Keratinocyte (primary cell): ENCODE data around the gene L3MBTL2. TPM values are rescaled to one million over a fixed set of nuclear protein-coding genes. Genes with fewer than 3 reads are reported as not detected.

ENCODE experiments used
- DNase-seq: peaks from one replicate; pipeline ENCODE4 v3.0.0-alpha.2; 2011; ENCODE audit warnings: low read depth, missing footprints, low spot score
- FAIRE-seq: peaks from 2 replicates; lab custom pipeline; 2011; peaks lifted over from hg19 to GRCh38; lab: Jason Lieb, UNC
- H2AFZ ChIP-seq: 2 replicates; pipeline ENCODE4 v1.6.0; 2012; ENCODE audit warnings: low read length, control low read depth, inconsistent platforms; ENCODE audit not compliant: control insufficient read depth
- H3K27ac ChIP-seq: 2 replicates; pipeline ENCODE4 v1.5.1; 2011; ENCODE audit warnings: low read length; ENCODE audit not compliant: control insufficient read depth, insufficient read depth
- H3K27me3 ChIP-seq: 3 replicates; pipeline ENCODE4 v1.6.0; 2011; ENCODE audit warnings: low read length; ENCODE audit not compliant: control insufficient read depth, insufficient read depth; ENCODE audit errors: extremely low read depth
- H3K36me3 ChIP-seq, 2 experiments: 2 replicates in 1 of 2; 3 replicates in 1 of 2; pipeline ENCODE4 v1.5.1; 2011; ENCODE audit warnings: low read length in 2 of 2, mild to moderate bottlenecking in 1 of 2; ENCODE audit not compliant: control insufficient read depth in 2 of 2, insufficient read depth in 2 of 2; ENCODE audit errors: extremely low read depth in 1 of 2
- H3K4me1 ChIP-seq: 3 replicates; pipeline ENCODE4 v1.5.1; 2011; ENCODE audit warnings: low read length; ENCODE audit not compliant: control insufficient read depth, insufficient read depth; ENCODE audit errors: extremely low read depth
- H3K4me2 ChIP-seq: 3 replicates; pipeline ENCODE4 v1.6.0; 2011; ENCODE audit warnings: low read depth, low read length; ENCODE audit not compliant: control insufficient read depth, insufficient read depth; ENCODE audit errors: extremely low read depth
- H3K4me3 ChIP-seq, 3 experiments: fragments of 200-600 bp in 1 of 3; sonication (generic) in 1 of 3; 2 replicates in 2 of 3; 3 replicates in 1 of 3; pipeline ENCODE4 v1.5.1; 2011 to 2016; ENCODE audit warnings: low read length in 3 of 3, mild to moderate bottlenecking in 3 of 3, control low read depth in 2 of 3, inconsistent platforms in 1 of 3, low read depth in 1 of 3, mixed read lengths in 1 of 3, mixed run types in 1 of 3, moderate library complexity in 1 of 3; ENCODE audit not compliant: control insufficient read depth in 2 of 3, insufficient read depth in 2 of 3; ENCODE audit errors: extremely low read depth in 1 of 3
- H3K79me2 ChIP-seq: 2 replicates; pipeline ENCODE4 v1.6.0; 2012; ENCODE audit warnings: low read length; ENCODE audit not compliant: control insufficient read depth, insufficient read depth
- H3K9ac ChIP-seq: 3 replicates; pipeline ENCODE4 v1.6.0; 2011; ENCODE audit warnings: low read length; ENCODE audit not compliant: control insufficient read depth, insufficient read depth; ENCODE audit errors: extremely low read depth
- H3K9me1 ChIP-seq: 3 replicates; pipeline ENCODE4 v1.6.0; 2011; ENCODE audit warnings: low read length; ENCODE audit not compliant: control insufficient read depth, insufficient read depth; ENCODE audit errors: extremely low read depth
- H3K9me3 ChIP-seq: 2 replicates; pipeline ENCODE4 v1.5.1; 2012; ENCODE audit warnings: low read depth, low read length; ENCODE audit not compliant: control insufficient read depth
- H4K20me1 ChIP-seq: 3 replicates; pipeline ENCODE4 v1.6.0; 2011; ENCODE audit warnings: low read length; ENCODE audit not compliant: control insufficient read depth, insufficient read depth; ENCODE audit errors: extremely low read depth
- CTCF ChIP-seq, 3 experiments: IDR thresholded peaks in 1 of 3; conservative IDR thresholded peaks in 1 of 3; optimal IDR thresholded peaks in 1 of 3; 2 replicates in 2 of 3; 3 replicates in 1 of 3; pipeline versions ENCODE3 to v1.5.1; 2011; ENCODE audit warnings: low read length in 3 of 3, mild to moderate bottlenecking in 3 of 3, moderate library complexity in 2 of 3, control low read depth in 1 of 3, inconsistent platforms in 1 of 3; ENCODE audit not compliant: insufficient read depth in 2 of 3; ENCODE audit errors: extremely low read depth in 1 of 3
- EZH2 ChIP-seq: IDR thresholded peaks from one replicate; pipeline ENCODE4 v1.6.1; 2012; ENCODE audit warnings: inconsistent platforms, mild to moderate bottlenecking, low read length, moderate library complexity
- dilution Hi-C: fragments of 300-500 bp; cut with MboI; formaldehyde crosslinking; loops from one replicate; pipeline ENCODE4 v1.7.0; 2020; ENCODE audit warnings: low sequenced_read_pairs; ENCODE audit not compliant: extremely low pct_ligation_motif_present
- polyA plus RNA-seq, 5 experiments: library from polyadenylated mRNA; depleted of rRNA in 3 of 5; stranded (reverse) in 3 of 5; stranded (forward) in 1 of 5; unstranded in 1 of 5; fragments of >200 nt; gene quantifications; 1 replicate in 1 of 5; 2 replicates in 3 of 5; 3 replicates in 1 of 5; pipeline versions ENCODE4 v1.2.1 to v1.2.3, GENCODE V29; 2011 to 2012; ENCODE audit warnings: missing spikeins in 2 of 5, low read depth in 1 of 5, low replicate concordance in 1 of 5

Gene L3MBTL2
- polyA plus RNA-seq, 1 donor (not counting 4 experiments of a cell fraction or from before 2014, with no cell fraction given): 16.7 TPM

- FAIRE-seq: no peak
- H2AFZ ChIP-seq: no peak overlapping the region
- dilution Hi-C loops: no loop called here
These were observed 1.6 kb downstream of the L3MBTL2 start for GRCh38 chr22:41206719-41207118.

GRCh38 chr22:41215409-41215808 lies 10.3 kb downstream of the L3MBTL2 start:
- dilution Hi-C loops: no loop called here
- no peaks in the 10 kb centered on the region for H3K27me3 ChIP-seq
- H3K9me3 ChIP-seq: no peaks in the 10 kb centered on the region
- no peak overlapping the region for H3K4me2 ChIP-seq
- no peaks in the 10 kb centered on the region for H4K20me1 ChIP-seq
- H2AFZ ChIP-seq: no peak overlapping the region
- no peak overlapping the region for H3K27ac ChIP-seq
- peaks cover 18% of the 10 kb centered on the region for H3K4me1 ChIP-seq
- H3K36me3 ChIP-seq: peaks cover 13 to 21% of the 10 kb centered on the region in 2 experiments
- H3K9me1 ChIP-seq: no peaks in the 10 kb centered on the region
- H3K79me2 ChIP-seq: no peaks in the 10 kb centered on the region
- TF ChIP-seq EZH2 (no peak), CTCF (optimal IDR thresholded peaks at IDR 0.05 in 1 of 3, IDR thresholded peaks at IDR 0.05 in 1 of 3, conservative IDR thresholded peaks at IDR 0.05 in 1 of 3; ENCODE audit: extremely low read depth in 1 of 3, insufficient read depth in 2 of 3, low read length in 3 of 3) (no peak)
- no peak overlapping the region for H3K4me3 ChIP-seq
- FAIRE-seq (no peak), DNase-seq (no peak)
- H3K9ac ChIP-seq: no peak overlapping the region

More at GRCh38 chr22:41206719-41207118, 1.6 kb downstream of the L3MBTL2 start:
- H3K4me2 ChIP-seq: no peak overlapping the region
- peaks cover 25% of the 10 kb centered on the region for H3K79me2 ChIP-seq
- no peaks in the 10 kb centered on the region for H4K20me1 ChIP-seq
- no peaks in the 10 kb centered on the region for H3K9me1 ChIP-seq
- no peak overlapping the region for H3K4me3 ChIP-seq
- H3K27me3 ChIP-seq: no peaks in the 10 kb centered on the region
- no peaks in the 10 kb centered on the region for H3K9me3 ChIP-seq
- no peak overlapping the region for H3K9ac ChIP-seq
- H3K36me3 ChIP-seq: peaks cover 3 to 13% of the 10 kb centered on the region in 2 experiments
- no peak for DNase-seq
- H3K4me1 ChIP-seq: peaks cover 9% of the 10 kb centered on the region
- H3K27ac ChIP-seq: no peak overlapping the region
- no peak for TF ChIP-seq CTCF (optimal IDR thresholded peaks at IDR 0.05 in 1 of 3, IDR thresholded peaks at IDR 0.05 in 1 of 3, conservative IDR thresholded peaks at IDR 0.05 in 1 of 3; ENCODE audit: extremely low read depth in 1 of 3, insufficient read depth in 2 of 3, low read length in 3 of 3)
- TF ChIP-seq EZH2: no peak
